HG03196 (cell line): Measurements from ENCODE around the gene WDR45B.

ENCODE experiments used
- ATAC-seq: cut with Tn5 transposase; IDR thresholded peaks from one replicate; pipeline ENCODE4 v1.9.1; 2021; ENCODE audit not compliant: unreplicated experiment

Gene WDR45B

GRCh38 chr17:82602986-82603710 is 45.1 kb downstream of the WDR45B start:
- ATAC-seq, result no peak

DNA sequence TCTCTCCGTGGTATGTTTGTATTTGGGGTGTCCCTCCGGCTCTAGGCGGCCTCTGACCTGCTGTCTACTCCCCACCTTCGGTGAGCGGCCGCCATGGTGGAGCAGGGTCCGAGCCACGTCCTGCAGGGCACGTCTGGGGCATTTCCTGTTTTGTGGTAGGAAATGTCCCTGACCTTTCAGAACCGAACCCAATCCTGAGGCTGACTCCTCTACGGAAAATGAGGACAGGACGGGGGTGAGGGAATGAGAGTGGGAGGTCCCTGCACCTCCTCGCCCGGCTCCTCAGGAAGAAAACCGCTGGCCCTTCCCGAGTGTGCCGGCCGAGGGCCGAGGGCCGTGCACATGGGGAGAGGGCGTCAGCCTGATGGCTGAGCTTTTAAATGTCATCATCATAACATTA is 45.8 kb downstream of the WDR45B start:
- no peak for ATAC-seq

GRCh38 chr17:82601447-82602000 is 46.7 kb downstream of the WDR45B start:
- no peak for ATAC-seq

DNA sequence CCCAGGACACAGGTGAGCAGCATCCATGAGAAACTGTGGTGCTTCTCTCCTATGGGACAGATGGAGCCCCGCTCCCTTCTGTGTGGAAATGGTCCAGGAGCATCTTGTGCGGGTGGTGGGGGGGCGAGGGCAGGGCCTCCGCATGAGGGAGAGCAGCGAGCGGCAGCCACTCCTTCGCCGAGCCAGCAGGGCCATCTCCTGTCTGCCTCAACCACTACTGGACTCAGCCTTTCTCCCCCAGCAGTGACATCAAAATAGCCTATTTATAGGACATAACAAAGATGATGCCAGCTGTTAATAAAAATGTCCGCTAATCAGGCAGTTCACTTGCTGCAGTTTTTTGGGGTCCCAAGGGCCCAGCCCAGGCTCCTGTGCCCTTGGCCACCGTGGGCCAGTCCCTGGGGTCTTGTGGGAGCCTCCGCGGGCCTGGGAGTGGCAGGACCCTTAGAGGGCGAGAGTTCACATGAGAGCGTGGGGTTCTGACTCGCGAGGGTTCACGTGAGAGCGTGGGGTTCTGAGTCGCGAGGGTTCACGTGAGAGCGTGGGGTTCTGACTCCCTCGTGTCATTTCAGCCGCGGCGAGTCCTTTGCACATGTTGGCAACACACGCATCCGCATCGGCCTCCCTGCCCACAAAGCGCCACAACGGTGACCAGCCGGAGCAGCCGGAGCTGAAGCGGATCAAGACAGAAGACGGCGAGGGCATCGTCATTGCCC is 47.4 kb downstream of the WDR45B start:
- no peak for ATAC-seq

DNA sequence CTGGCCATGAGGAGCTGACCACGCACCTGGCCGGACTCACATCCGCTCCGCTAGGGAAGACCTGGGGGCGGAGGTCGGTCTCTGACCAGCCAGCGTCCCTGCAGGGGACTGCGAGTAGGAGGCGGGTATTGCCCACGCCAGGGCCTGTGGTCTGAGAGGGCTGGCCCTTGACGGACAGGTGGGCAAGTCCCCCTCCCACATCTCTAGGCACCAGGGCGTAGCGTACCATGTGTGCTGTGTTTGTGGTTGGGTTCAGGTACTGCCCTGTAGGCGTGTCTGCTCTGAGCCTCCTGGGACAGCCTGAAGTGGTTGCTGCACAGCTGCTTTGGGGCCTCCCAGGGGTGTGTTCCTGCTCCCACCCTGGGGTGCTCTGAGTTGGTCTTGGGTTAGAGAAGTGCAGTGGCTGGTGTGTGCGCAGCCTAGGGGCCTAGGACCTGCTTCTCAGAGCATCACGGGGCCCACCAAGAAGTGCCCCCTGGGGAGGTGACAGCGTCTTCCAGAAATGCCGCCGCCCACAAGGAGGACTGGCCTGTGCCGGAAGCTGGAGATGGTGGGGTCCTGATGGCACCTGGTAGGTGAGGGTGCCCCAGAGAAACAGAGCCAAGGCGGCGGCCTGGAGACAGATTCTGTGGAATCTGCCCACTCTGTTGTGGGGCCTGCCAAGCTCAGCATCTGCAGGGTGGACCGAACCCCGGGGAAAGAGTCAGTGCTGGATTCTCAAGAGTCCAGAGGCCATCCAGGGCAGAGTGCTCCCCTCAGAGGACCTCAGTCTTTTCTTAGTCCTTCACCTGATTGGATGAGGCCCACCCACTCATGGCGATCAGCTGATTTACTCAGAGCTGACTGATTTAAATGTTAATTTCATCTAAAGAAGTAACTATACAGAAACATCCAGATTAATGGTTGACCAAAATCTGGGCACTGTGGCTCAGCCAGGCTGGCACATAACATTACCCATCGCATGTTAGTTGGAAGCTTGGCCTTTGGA is 48.3 kb downstream of the WDR45B start:
- ATAC-seq, result no peak

DNA sequence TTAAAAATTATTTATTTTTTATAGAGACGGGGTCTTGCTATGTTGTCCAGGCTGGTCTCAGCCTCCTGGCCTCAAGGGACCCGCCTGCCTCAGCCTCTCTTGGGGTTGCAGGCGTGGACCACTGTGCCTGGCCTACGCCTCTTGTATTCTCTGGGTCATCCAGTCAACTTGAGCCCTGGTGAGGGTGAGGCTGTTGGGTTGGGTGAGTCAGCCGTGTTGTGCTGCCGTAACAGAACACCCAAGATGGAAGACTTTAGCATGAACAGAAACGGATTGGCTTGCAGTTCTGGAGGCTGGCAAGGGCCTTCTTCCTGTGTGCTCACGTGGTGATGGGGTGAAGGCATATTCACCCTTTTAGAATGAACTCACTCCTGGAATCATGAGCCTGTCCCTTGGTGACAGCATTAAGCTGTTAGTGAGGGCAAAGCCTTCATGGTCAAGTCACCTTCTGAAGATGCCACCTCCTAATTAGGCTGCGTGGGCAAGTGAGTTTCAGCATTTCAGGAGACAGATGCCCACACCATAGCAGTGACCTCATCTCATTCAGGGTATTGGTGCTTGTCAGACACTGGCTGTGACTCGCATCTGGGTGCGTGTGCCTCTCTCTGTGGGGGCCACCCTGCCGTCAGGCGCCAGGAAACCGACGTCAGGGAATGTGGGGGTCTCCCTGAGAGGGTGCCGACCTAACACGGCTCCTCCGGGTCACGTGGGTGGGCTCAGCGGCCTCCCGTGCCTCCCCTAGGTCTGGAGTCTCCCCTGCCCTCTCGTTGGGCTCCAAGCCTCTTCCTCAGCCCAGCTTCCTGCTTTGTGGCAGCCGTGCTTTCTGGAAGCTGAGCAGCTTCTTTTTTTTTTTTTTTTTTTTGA is 49.8 kb downstream of the WDR45B start:
- ATAC-seq, result no peak

GRCh38 chr17:82596837-82597672 is 51.2 kb downstream of the WDR45B start:
- ATAC-seq, result no peak

GRCh38 chr17:82596296-82596695 is 51.9 kb downstream of the WDR45B start:
- ATAC-seq, result no peak

- no peak for ATAC-seq
Measured at GRCh38 chr17:82595893-82596292, 52.4 kb downstream of the WDR45B start.

GRCh38 chr17:82594571-82594970 is 53.7 kb downstream of the WDR45B start:
- ATAC-seq, result no peak

GRCh38 chr17:82593590-82594087 is 54.6 kb downstream of the WDR45B start:
- ATAC-seq, result no peak

DNA sequence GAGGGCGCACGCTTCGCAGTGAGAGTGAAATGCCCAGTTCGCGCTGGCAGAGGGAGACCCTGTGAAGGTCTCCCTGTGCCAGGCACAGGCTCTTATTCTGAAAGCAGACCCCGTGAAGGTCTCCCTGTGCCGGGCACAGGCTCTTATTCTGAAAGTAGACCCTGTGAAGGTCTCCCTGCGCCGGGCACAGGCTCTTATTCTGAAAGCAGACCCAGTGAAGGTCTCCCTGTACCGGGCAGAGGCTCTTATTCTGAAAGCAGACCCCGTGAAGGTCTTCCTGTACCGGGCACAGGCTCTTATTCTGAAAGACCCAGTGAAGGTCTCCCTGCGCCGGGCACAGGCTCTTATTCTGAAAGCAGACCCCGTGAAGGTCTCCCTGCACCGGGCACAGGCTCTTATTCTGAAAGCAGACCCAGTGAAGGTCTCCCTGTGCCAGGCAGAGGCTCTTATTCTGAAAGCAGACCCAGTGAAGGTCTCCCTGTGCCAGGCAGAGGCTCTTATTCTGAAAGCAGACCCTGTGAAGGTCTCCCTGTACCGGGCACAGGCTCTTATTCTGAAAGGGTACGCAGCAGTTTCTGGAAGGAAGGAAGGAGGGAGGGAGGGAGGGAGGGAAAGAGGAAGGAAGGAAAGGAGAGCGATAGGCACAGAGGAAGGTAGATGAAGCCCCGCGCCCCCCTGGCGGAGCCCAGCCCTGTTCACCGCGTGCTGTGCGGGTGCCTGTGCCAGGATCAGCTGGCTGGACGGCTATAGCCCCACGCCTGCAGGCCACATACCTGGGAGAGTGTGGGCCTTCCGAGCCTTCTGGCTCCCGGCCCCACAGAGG is 55.3 kb downstream of the WDR45B start:
- no peak for ATAC-seq

GRCh38 chr17:82592289-82592766 is 55.9 kb downstream of the WDR45B start:
- no peak for ATAC-seq

GRCh38 chr17:82590881-82591539 is 57.2 kb downstream of the WDR45B start:
- no peak for ATAC-seq

- ATAC-seq, result no peak
Measured at GRCh38 chr17:82590216-82590615, 58.0 kb downstream of the WDR45B start.

GRCh38 chr17:82589851-82590180 is 58.4 kb downstream of the WDR45B start:
- ATAC-seq, result no peak

GRCh38 chr17:82588266-82589175 is 59.7 kb downstream of the WDR45B start:
- ATAC-seq, result no peak
